Endothelial cell of umbilical vein (primary cell): ENCODE data around the gene ZC3H12C. TPM values are rescaled to one million over a fixed set of nuclear protein-coding genes. Genes with fewer than 3 reads are reported as not detected.

Experiments used
- BruUV-seq: library from RNA; stranded (reverse); fragments of 400-500 nt; replicated peaks from 2 replicates; lab custom pipeline; 2021; lab: Mats Ljungman, UMichigan
- CTCF ChIA-PET: fragments of 300-600, 350-600 bp; sonication (Branson Sonifier 250); formaldehyde crosslinking; loops from one replicate; lab custom pipeline; 2021; ENCODE audit warnings: antibody characterized with exemption, inconsistent platforms; lab: Charles Lee
- POLR2A ChIA-PET: fragments of 300-600, 350-600 bp; sonication (Branson Sonifier 250); formaldehyde crosslinking; loops from one replicate; lab custom pipeline; 2021; ENCODE audit warnings: antibody characterized with exemption, inconsistent platforms; lab: Charles Lee
- DNase-seq: peaks from one replicate; pipeline ENCODE4 v3.0.0-alpha.2; 2011; ENCODE audit warnings: low read depth, low spot score
- FAIRE-seq: peaks from 2 replicates; lab custom pipeline; 2011; peaks lifted over from hg19 to GRCh38; lab: Jason Lieb, UNC
- H2AFZ ChIP-seq: 2 replicates; pipeline ENCODE4 v1.6.0; 2012; ENCODE audit warnings: low read depth, low read length, control low read depth, inconsistent platforms
- H3K27ac ChIP-seq: 2 replicates; pipeline ENCODE4 v1.5.1; 2011; ENCODE audit warnings: low read depth, mild to moderate bottlenecking, control low read depth, low read length, moderate library complexity; ENCODE audit not compliant: insufficient read depth
- H3K27me3 ChIP-seq, 2 experiments: 2 replicates each; pipeline versions ENCODE4 v1.6.0 to v1.6.1; 2011; ENCODE audit warnings: low read length in 2 of 2, mixed read lengths in 1 of 2; ENCODE audit not compliant: control insufficient read depth in 2 of 2, insufficient read depth in 2 of 2
- H3K36me3 ChIP-seq, 2 experiments: 2 replicates in 1 of 2; 3 replicates in 1 of 2; pipeline ENCODE4 v1.5.1; 2011; ENCODE audit warnings: low read length in 2 of 2, mild to moderate bottlenecking in 1 of 2, moderate library complexity in 1 of 2; ENCODE audit not compliant: control insufficient read depth in 2 of 2, insufficient read depth in 2 of 2; ENCODE audit errors: extremely low read depth in 1 of 2
- H3K4me1 ChIP-seq: 3 replicates; pipeline ENCODE4 v1.5.1; 2011; ENCODE audit warnings: mild to moderate bottlenecking, low read length; ENCODE audit not compliant: control insufficient read depth, insufficient read depth; ENCODE audit errors: extremely low read depth
- H3K4me2 ChIP-seq: 2 replicates; pipeline ENCODE4 v1.6.1; 2011; ENCODE audit warnings: low read length, control low read depth, mixed read lengths; ENCODE audit not compliant: insufficient read depth
- H3K4me3 ChIP-seq, 3 experiments: fragments of 200-600 bp in 1 of 3; sonication (generic), shearing (Covaris generic) in 1 of 3; replicated peaks in 1 of 3; 2 replicates each; pipeline ENCODE4 v1.5.1; 2011 to 2016; ENCODE audit warnings: control low read depth in 3 of 3, low read length in 3 of 3, mild to moderate bottlenecking in 2 of 3, inconsistent platforms in 1 of 3, low read depth in 1 of 3, moderate library complexity in 1 of 3; ENCODE audit not compliant: insufficient read depth in 1 of 3
- H3K79me2 ChIP-seq: 2 replicates; pipeline ENCODE4 v1.6.0; 2012; ENCODE audit warnings: low read length, inconsistent platforms; ENCODE audit not compliant: control insufficient read depth, insufficient read depth
- H3K9ac ChIP-seq: replicated peaks from 2 replicates; pipeline ENCODE3; 2011; ENCODE audit warnings: low read length, control low read depth; ENCODE audit not compliant: insufficient read depth; ENCODE audit errors: extremely low read depth
- H3K9me1 ChIP-seq: replicated peaks from 3 replicates; pipeline ENCODE4 v1.6.0; 2011; ENCODE audit warnings: mild to moderate bottlenecking, low read length; ENCODE audit not compliant: control insufficient read depth, insufficient read depth; ENCODE audit errors: extremely low read depth
- H3K9me3 ChIP-seq: replicated peaks from 2 replicates; pipeline ENCODE4 v1.5.1; 2012; ENCODE audit warnings: low read length, inconsistent platforms; ENCODE audit not compliant: control insufficient read depth, insufficient read depth
- H4K20me1 ChIP-seq: replicated peaks from 2 replicates; pipeline ENCODE3; 2011; ENCODE audit warnings: mild to moderate bottlenecking, low read length; ENCODE audit not compliant: control insufficient read depth, insufficient read depth; ENCODE audit errors: extremely low read depth
- EZH2 ChIP-seq: IDR thresholded peaks from 2 replicates; pipeline ENCODE4 v1.6.1; 2012; ENCODE audit warnings: borderline replicate concordance, low read depth, mild to moderate bottlenecking, moderate library complexity, low read length, inconsistent platforms; ENCODE audit not compliant: severe bottlenecking
- FOS ChIP-seq: IDR thresholded peaks from 2 replicates; pipeline ENCODE4 v1.6.1; 2011; ENCODE audit warnings: mild to moderate bottlenecking, low read length, moderate library complexity, borderline replicate concordance; ENCODE audit not compliant: insufficient read depth
- GATA2 ChIP-seq: IDR thresholded peaks from 2 replicates; pipeline ENCODE4 v1.7.0; 2011; ENCODE audit warnings: low read depth, mild to moderate bottlenecking, moderate library complexity, mixed read lengths, low read length; ENCODE audit not compliant: insufficient read length, insufficient read depth
- JUN ChIP-seq: IDR thresholded peaks from 2 replicates; pipeline ENCODE4 v1.6.1; 2011; ENCODE audit warnings: borderline replicate concordance, low read depth; ENCODE audit not compliant: insufficient read length, insufficient read depth
- MYC ChIP-seq: IDR thresholded peaks from one replicate; pipeline ENCODE4 v1.6.1; 2011; ENCODE audit warnings: mild to moderate bottlenecking, low read depth, low read length
- POLR2A ChIP-seq: IDR thresholded peaks from 2 replicates; pipeline ENCODE4 v1.6.1; 2012; ENCODE audit warnings: low read depth, mild to moderate bottlenecking, control low read depth, low read length
- POLR2AphosphoS5 ChIP-seq: IDR thresholded peaks from 2 replicates; pipeline ENCODE4 v1.6.1; 2012; ENCODE audit warnings: low read depth, mild to moderate bottlenecking, control low read depth, low read length, moderate library complexity; ENCODE audit not compliant: insufficient read depth
- dilution Hi-C: fragments of 300-500 bp; cut with MboI; formaldehyde crosslinking; loops from one replicate; pipeline ENCODE4 v1.15.0; 2019; ENCODE audit warnings: low sequenced_read_pairs; ENCODE audit not compliant: extremely low pct_ligation_motif_present
- intact Hi-C: fragments of 100-400 bp; cut with micrococcal nuclease; formaldehyde crosslinking; loops from one replicate; pipeline ENCODE4 v1.10.0; 2022
- polyA plus RNA-seq, 4 experiments: library from polyadenylated mRNA; depleted of rRNA in 3 of 4; stranded (reverse) in 3 of 4; unstranded in 1 of 4; fragments of >200 nt; gene quantifications; 2 replicates each; pipeline versions ENCODE4 v1.2.1 to v1.2.3, GENCODE V29; 2011 to 2012; ENCODE audit warnings: missing spikeins in 1 of 4
- total RNA-seq: library from RNA; stranded (reverse); gene quantifications from 2 replicates; pipeline ENCODE4 v1.2.3, GENCODE V29; 2021
- TF ChIP-seq, protein P1 (sequence below), 2 donors: IDR thresholded peaks; 1 replicate in 1 of 2; 2 replicates in 1 of 2; pipeline ENCODE4 v1.5.1; 2011; ENCODE audit warnings: low read length in 2 of 2, mild to moderate bottlenecking in 2 of 2, moderate library complexity in 2 of 2, control low read depth in 1 of 2, inconsistent platforms in 1 of 2, low read depth in 1 of 2; ENCODE audit not compliant: insufficient read depth in 1 of 2; ENCODE audit errors: extremely low read depth in 1 of 2
- TF ChIP-seq, protein P2 (sequence below): IDR thresholded peaks from 2 replicates; pipeline ENCODE4 v1.6.1; 2011; ENCODE audit not compliant: insufficient read depth, insufficient read length

ZC3H12C gene
- total and polyA plus RNA-seq, 2 donors (not counting 3 experiments of a cell fraction or from before 2014, with no cell fraction given), result 5.5 to 14.7 TPM

DNA sequence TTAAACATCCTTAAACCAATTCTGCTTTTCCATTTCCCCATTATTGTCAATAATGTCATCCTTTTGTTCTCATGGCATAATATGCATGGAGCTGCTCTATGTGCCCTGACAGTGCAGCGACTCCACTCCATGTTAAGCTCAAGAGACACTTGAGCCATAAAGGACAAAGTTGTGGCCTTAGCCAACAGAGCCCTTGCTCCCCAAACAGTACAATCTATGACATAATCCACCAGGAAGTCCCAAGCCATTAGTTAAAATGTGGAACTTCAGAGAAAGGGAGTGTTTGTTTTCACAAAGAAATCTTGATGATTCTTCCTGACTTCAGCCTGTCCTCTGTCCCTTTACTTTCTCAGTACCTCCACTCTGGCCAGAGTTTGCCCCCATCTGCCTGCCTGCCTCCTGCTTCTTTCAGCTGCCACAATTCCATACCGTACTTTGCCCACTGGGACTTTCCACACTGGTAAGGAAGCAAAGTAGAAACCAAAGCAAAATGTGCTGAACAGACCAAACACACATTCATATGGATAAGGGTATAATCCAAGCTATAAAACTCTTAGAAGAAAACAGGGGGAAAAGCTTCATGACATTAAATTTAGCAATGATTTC lies 46.3 kb upstream of the ZC3H12C start:
- POLR2A ChIA-PET, result no interaction called here
- intact Hi-C loops, result loop anchor here (5.0 kb wide), 1 partner anchor 40 kb away; no protein-coding TSS in a partner anchor
- BruUV-seq, result no TSS peak

More for the DNA sequence above, 46.3 kb upstream of the ZC3H12C start:
- Histone ChIP-seq H3K9me3 (no peaks in the 10 kb centered on the region), H3K4me1 (no peaks in the 10 kb centered on the region), H3K79me2 (no peaks in the 10 kb centered on the region), H3K27me3 (no peaks in the 10 kb centered on the region), H3K4me3 (no peak overlapping the region), H4K20me1 (no peaks in the 10 kb centered on the region), H3K4me2 (no peak overlapping the region), H3K9ac (no peak overlapping the region), H2AFZ (no peak overlapping the region), H3K36me3 (no peaks in the 10 kb centered on the region), H3K27ac (no peak overlapping the region), H3K9me1 (no peaks in the 10 kb centered on the region)
- FAIRE-seq, result no peak
- CTCF ChIA-PET, result no interaction called here
- TF ChIP-seq, protein P1, sequence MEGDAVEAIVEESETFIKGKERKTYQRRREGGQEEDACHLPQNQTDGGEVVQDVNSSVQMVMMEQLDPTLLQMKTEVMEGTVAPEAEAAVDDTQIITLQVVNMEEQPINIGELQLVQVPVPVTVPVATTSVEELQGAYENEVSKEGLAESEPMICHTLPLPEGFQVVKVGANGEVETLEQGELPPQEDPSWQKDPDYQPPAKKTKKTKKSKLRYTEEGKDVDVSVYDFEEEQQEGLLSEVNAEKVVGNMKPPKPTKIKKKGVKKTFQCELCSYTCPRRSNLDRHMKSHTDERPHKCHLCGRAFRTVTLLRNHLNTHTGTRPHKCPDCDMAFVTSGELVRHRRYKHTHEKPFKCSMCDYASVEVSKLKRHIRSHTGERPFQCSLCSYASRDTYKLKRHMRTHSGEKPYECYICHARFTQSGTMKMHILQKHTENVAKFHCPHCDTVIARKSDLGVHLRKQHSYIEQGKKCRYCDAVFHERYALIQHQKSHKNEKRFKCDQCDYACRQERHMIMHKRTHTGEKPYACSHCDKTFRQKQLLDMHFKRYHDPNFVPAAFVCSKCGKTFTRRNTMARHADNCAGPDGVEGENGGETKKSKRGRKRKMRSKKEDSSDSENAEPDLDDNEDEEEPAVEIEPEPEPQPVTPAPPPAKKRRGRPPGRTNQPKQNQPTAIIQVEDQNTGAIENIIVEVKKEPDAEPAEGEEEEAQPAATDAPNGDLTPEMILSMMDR (IDR thresholded peaks at IDR 0.05; ENCODE audit: extremely low read depth in 1 of 2, insufficient read depth in 1 of 2, low read depth in 1 of 2, low read length in 2 of 2), result no peak
- TF ChIP-seq, protein P2, sequence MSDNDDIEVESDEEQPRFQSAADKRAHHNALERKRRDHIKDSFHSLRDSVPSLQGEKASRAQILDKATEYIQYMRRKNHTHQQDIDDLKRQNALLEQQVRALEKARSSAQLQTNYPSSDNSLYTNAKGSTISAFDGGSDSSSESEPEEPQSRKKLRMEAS, result no peak
- TF ChIP-seq JUN (no peak), POLR2AphosphoS5 (no peak), POLR2A (no peak), EZH2 (no peak), MYC (no peak), GATA2 (no peak), FOS (no peak)
- no peak for DNase-seq
- dilution Hi-C loops, result no loop called here
